ENCODE measurements around the gene LAMA5. TPM values are rescaled to one million over a fixed set of nuclear protein-coding genes. Genes with fewer than 3 reads are reported as not detected.

LAMA5 gene
- total and polyA plus RNA-seq, 3 experiments from 2014 or later: 0.13 to 0.78 TPM; not detected in 1

- H3K4me3 ChIP-seq (ENCODE audit: low read length): no peak overlapping the region
- no peaks in the 10 kb centered on the region for H3K4me1 ChIP-seq (ENCODE audit: insufficient read depth, low read length)
- H3K27me3 ChIP-seq (ENCODE audit: insufficient read depth, low read length, poor library complexity, severe bottlenecking): no peaks in the 10 kb centered on the region
- Mint-ChIP-seq H3K9me3 (no peaks in the 10 kb centered on the region), H3K27me3 (no peaks in the 10 kb centered on the region), H3K4me3 (no peak overlapping the region), H3K36me3 (peaks cover 0 to 95% (median 17%) of the 10 kb centered on the region in 3 donors), H3K4me1 (no peaks in the 10 kb centered on the region), H3K27ac (no peak overlapping the region)
- no peaks in the 10 kb centered on the region for H3K9me3 ChIP-seq (ENCODE audit: low read length)
- POLR2A ChIA-PET: no interaction called here
- H3K27ac ChIP-seq (ENCODE audit: low read depth, low read length): no peak overlapping the region
- DNase-seq: no peak
- CTCF ChIA-PET: no interaction called here
- peaks cover 45% of the 10 kb centered on the region for H3K36me3 ChIP-seq (ENCODE audit: insufficient read depth, low read length)
Observed at GRCh38 chr20:62280303-62280702, 86.8 kb downstream of the LAMA5 start.

GRCh38 chr20:62277253-62277652 is 89.9 kb downstream of the LAMA5 start:
- Histone ChIP-seq H3K36me3 (ENCODE audit: insufficient read depth, low read length) (peaks cover 50% of the 10 kb centered on the region), H3K9me3 (ENCODE audit: low read length) (no peaks in the 10 kb centered on the region), H3K27me3 (ENCODE audit: insufficient read depth, low read length, poor library complexity, severe bottlenecking) (no peaks in the 10 kb centered on the region), H3K4me3 (ENCODE audit: low read length) (no peak overlapping the region), H3K4me1 (ENCODE audit: insufficient read depth, low read length) (no peaks in the 10 kb centered on the region), H3K27ac (ENCODE audit: low read depth, low read length) (no peak overlapping the region)
- ChIA-PET CTCF (no interaction called here), POLR2A (no interaction called here)
- Mint-ChIP-seq H3K36me3 (peaks cover 0 to 94% (median 19%) of the 10 kb centered on the region in 3 donors), H3K27me3 (no peaks in the 10 kb centered on the region), H3K4me3 (no peak overlapping the region), H3K27ac (peak overlapping the region in 1 of 8 donors; percentile 54), H3K4me1 (peaks cover 0 to 3% (median 0%) of the 10 kb centered on the region in 3 donors), H3K9me3 (no peaks in the 10 kb centered on the region)
- no peak for DNase-seq

GRCh38 chr20:62276439-62276838 is 90.7 kb downstream of the LAMA5 start:
- no peak for DNase-seq
- Mint-ChIP-seq H3K36me3 (peaks cover 0 to 94% (median 13%) of the 10 kb centered on the region in 3 donors), H3K4me3 (no peak overlapping the region), H3K9me3 (no peaks in the 10 kb centered on the region), H3K27ac (no peak overlapping the region), H3K4me1 (peaks cover 0 to 3% (median 0%) of the 10 kb centered on the region in 3 donors), H3K27me3 (no peaks in the 10 kb centered on the region)
- CTCF ChIA-PET: no interaction called here
- Histone ChIP-seq H3K27ac (ENCODE audit: low read depth, low read length) (no peak overlapping the region), H3K4me1 (ENCODE audit: insufficient read depth, low read length) (no peaks in the 10 kb centered on the region), H3K36me3 (ENCODE audit: insufficient read depth, low read length) (peaks cover 42% of the 10 kb centered on the region), H3K9me3 (ENCODE audit: low read length) (no peaks in the 10 kb centered on the region), H3K4me3 (ENCODE audit: low read length) (no peak overlapping the region), H3K27me3 (ENCODE audit: insufficient read depth, low read length, poor library complexity, severe bottlenecking) (no peaks in the 10 kb centered on the region)
- POLR2A ChIA-PET: no interaction called here

- H3K27me3 ChIP-seq (ENCODE audit: insufficient read depth, low read length, poor library complexity, severe bottlenecking): no peaks in the 10 kb centered on the region
- Mint-ChIP-seq H3K36me3 (peaks cover 0 to 86% (median 10%) of the 10 kb centered on the region in 3 donors), H3K27me3 (no peaks in the 10 kb centered on the region), H3K4me1 (peaks cover 0 to 3% (median 0%) of the 10 kb centered on the region in 3 donors), H3K9me3 (no peaks in the 10 kb centered on the region), H3K27ac (peak overlapping the region in 1 of 8 donors; percentile 32), H3K4me3 (no peak overlapping the region)
- H3K4me1 ChIP-seq (ENCODE audit: insufficient read depth, low read length): no peaks in the 10 kb centered on the region
- ChIA-PET POLR2A (no interaction called here), CTCF (no interaction called here)
- no peak overlapping the region for H3K4me3 ChIP-seq (ENCODE audit: low read length)
- peaks cover 30% of the 10 kb centered on the region for H3K36me3 ChIP-seq (ENCODE audit: insufficient read depth, low read length)
- no peaks in the 10 kb centered on the region for H3K9me3 ChIP-seq (ENCODE audit: low read length)
- no peak overlapping the region for H3K27ac ChIP-seq (ENCODE audit: low read depth, low read length)
- no peak for DNase-seq
Observed at GRCh38 chr20:62275219-62275618, 91.9 kb downstream of the LAMA5 start.

GRCh38 chr20:62274332-62274950 is 92.7 kb downstream of the LAMA5 start:
- Mint-ChIP-seq H3K4me3 (no peak overlapping the region), H3K27ac (peak overlapping the region in 2 of 8 donors; percentile 26 to 36), H3K27me3 (no peaks in the 10 kb centered on the region), H3K36me3 (peaks cover 0 to 82% (median 10%) of the 10 kb centered on the region in 3 donors), H3K4me1 (peaks cover 0 to 3% (median 0%) of the 10 kb centered on the region in 3 donors), H3K9me3 (no peaks in the 10 kb centered on the region)
- no peak overlapping the region for H3K4me3 ChIP-seq (ENCODE audit: low read length)
- peaks cover 22% of the 10 kb centered on the region for H3K36me3 ChIP-seq (ENCODE audit: insufficient read depth, low read length)
- ChIA-PET CTCF (no interaction called here), POLR2A (no interaction called here)
- H3K4me1 ChIP-seq (ENCODE audit: insufficient read depth, low read length): no peaks in the 10 kb centered on the region
- H3K9me3 ChIP-seq (ENCODE audit: low read length): no peaks in the 10 kb centered on the region
- no peak overlapping the region for H3K27ac ChIP-seq (ENCODE audit: low read depth, low read length)
- DNase-seq: no peak
- no peaks in the 10 kb centered on the region for H3K27me3 ChIP-seq (ENCODE audit: insufficient read depth, low read length, poor library complexity, severe bottlenecking)

GRCh38 chr20:62273416-62273815 is 93.7 kb downstream of the LAMA5 start:
- Mint-ChIP-seq H3K36me3 (peaks cover 0 to 74% (median 8%) of the 10 kb centered on the region in 3 donors), H3K27ac (peak overlapping the region in 1 of 8 donors; percentile 69), H3K4me1 (peaks cover 0 to 3% (median 0%) of the 10 kb centered on the region in 3 donors), H3K9me3 (no peaks in the 10 kb centered on the region), H3K4me3 (no peak overlapping the region), H3K27me3 (no peaks in the 10 kb centered on the region)
- no peak for DNase-seq
- ChIA-PET POLR2A (no interaction called here), CTCF (no interaction called here)
- no peaks in the 10 kb centered on the region for H3K4me1 ChIP-seq (ENCODE audit: insufficient read depth, low read length)
- no peak overlapping the region for H3K27ac ChIP-seq (ENCODE audit: low read depth, low read length)
- no peaks in the 10 kb centered on the region for H3K9me3 ChIP-seq (ENCODE audit: low read length)
- no peaks in the 10 kb centered on the region for H3K27me3 ChIP-seq (ENCODE audit: insufficient read depth, low read length, poor library complexity, severe bottlenecking)
- no peak overlapping the region for H3K4me3 ChIP-seq (ENCODE audit: low read length)
- H3K36me3 ChIP-seq (ENCODE audit: insufficient read depth, low read length): peaks cover 12% of the 10 kb centered on the region

- Mint-ChIP-seq H3K4me1 (peaks cover 0 to 4% (median 0%) of the 10 kb centered on the region in 3 donors), H3K4me3 (no peak overlapping the region), H3K9me3 (no peaks in the 10 kb centered on the region), H3K27ac (no peak overlapping the region), H3K36me3 (peaks cover 0 to 69% (median 9%) of the 10 kb centered on the region in 3 donors), H3K27me3 (no peaks in the 10 kb centered on the region)
- Histone ChIP-seq H3K27me3 (ENCODE audit: insufficient read depth, low read length, poor library complexity, severe bottlenecking) (no peaks in the 10 kb centered on the region), H3K27ac (ENCODE audit: low read depth, low read length) (no peak overlapping the region), H3K4me1 (ENCODE audit: insufficient read depth, low read length) (no peaks in the 10 kb centered on the region), H3K36me3 (ENCODE audit: insufficient read depth, low read length) (peaks cover 13% of the 10 kb centered on the region), H3K9me3 (ENCODE audit: low read length) (no peaks in the 10 kb centered on the region), H3K4me3 (ENCODE audit: low read length) (no peak overlapping the region)
- ChIA-PET POLR2A (no interaction called here), CTCF (no interaction called here)
- no peak for DNase-seq
Observed at GRCh38 chr20:62272200-62272599, 94.9 kb downstream of the LAMA5 start.

GRCh38 chr20:62269871-62270270 is 97.2 kb downstream of the LAMA5 start:
- H3K9me3 Mint-ChIP-seq: no peaks in the 10 kb centered on the region
- H3K27me3 Mint-ChIP-seq: no peaks in the 10 kb centered on the region
- no peak overlapping the region for H3K4me3 ChIP-seq (ENCODE audit: low read length)
- H3K36me3 ChIP-seq (ENCODE audit: insufficient read depth, low read length): peaks cover 24% of the 10 kb centered on the region
- POLR2A ChIA-PET: no interaction called here
- DNase-seq: no peak
- CTCF ChIA-PET: no interaction called here
- H3K4me3 Mint-ChIP-seq: no peak overlapping the region
- no peaks in the 10 kb centered on the region for H3K4me1 ChIP-seq (ENCODE audit: insufficient read depth, low read length)
- H3K4me1 Mint-ChIP-seq: peaks cover 0 to 4% (median 0%) of the 10 kb centered on the region in 3 donors
- H3K27me3 ChIP-seq (ENCODE audit: insufficient read depth, low read length, poor library complexity, severe bottlenecking): no peaks in the 10 kb centered on the region
- no peak overlapping the region for H3K27ac ChIP-seq (ENCODE audit: low read depth, low read length)
- H3K27ac Mint-ChIP-seq: no peak overlapping the region
- no peaks in the 10 kb centered on the region for H3K9me3 ChIP-seq (ENCODE audit: low read length)
- peaks cover 6 to 70% (median 20%) of the 10 kb centered on the region in 3 donors for H3K36me3 Mint-ChIP-seq
